Dermis blood vessel endothelial cell (primary cell): ENCODE data around the gene HSPA14. TPM values are rescaled to one million over a fixed set of nuclear protein-coding genes. Genes with fewer than 3 reads are reported as not detected.
"Not testable (repeated sequence)": the region's sequence is repeated elsewhere in the genome, so short reads cannot be mapped to it uniquely, and the experiment has no call there.

ENCODE experiments used
- DNase-seq: peaks from one replicate; pipeline ENCODE4 v3.0.0; 2010
- total RNA-seq: library from RNA; depleted of rRNA; stranded (reverse); fragments of >200 nt; gene quantifications from 2 replicates; pipeline ENCODE4 v1.2.3, GENCODE V29; 2014

Gene HSPA14
- total RNA-seq, 1 donor from 2014 or later, result 8.8 TPM

GRCh38 chr10:14837003-14837756 is 926 bp upstream of the HSPA14 start:
- no peak for DNase-seq

DNA sequence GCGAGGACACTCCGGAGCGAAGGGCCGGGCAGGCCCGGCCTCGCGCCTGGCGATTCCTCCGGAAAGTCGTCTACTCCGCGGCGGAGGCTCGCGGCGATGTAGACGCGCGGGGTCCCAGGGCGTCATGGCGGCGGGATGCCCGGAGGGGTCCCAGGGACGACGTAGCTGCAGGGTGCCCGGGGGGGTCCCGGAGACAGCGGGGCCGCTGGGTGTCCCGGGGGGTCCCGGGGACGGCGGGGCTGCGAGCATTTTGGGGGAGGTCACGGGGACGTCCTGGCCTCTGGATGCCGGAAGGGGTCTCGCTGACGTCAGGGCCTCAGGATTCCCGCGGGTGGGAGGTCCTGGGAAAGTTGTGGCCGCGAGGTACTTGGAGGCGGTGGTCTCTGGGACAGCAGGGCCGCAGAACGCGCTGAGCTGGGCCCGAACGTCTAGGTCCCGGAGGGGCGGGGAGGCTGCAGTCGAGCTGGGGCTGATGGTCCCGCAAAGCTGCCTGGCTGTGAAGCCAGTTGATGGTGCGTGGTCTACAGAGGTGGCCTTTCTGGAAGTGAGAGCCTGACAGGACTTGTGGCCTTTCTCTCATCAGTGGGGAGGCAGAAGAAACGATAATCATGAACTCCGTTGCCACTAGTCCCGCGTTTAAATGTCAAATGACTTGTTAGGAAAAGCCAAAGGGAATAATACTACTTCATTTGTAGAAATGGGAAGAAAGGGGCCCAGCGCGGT is 637 bp downstream of the HSPA14 start:
- DNase-seq, result peak; percentile 41

- DNase-seq, result peak; percentile 18
Observed at GRCh38 chr10:14839305-14839695, 1.2 kb downstream of the HSPA14 start.

DNA sequence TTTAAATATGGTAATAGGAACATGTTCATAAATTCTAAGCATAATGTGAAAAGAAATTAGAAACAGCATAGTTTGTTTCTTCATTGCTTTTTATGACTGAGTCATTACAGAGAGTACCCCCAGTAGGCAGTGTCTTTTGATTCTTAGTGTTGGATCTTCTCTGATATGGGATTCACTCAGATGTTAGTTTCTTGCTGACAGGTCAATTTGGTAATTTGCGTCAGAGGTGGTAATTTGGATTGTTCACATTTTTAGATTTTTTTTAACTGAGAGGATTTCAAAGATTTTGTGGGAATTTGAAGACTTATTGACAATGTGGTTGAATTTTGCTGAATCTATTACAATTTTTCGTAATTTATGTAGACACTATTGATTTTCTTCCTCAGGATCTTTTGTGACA is 2.1 kb downstream of the HSPA14 start:
- no peak for DNase-seq

DNA sequence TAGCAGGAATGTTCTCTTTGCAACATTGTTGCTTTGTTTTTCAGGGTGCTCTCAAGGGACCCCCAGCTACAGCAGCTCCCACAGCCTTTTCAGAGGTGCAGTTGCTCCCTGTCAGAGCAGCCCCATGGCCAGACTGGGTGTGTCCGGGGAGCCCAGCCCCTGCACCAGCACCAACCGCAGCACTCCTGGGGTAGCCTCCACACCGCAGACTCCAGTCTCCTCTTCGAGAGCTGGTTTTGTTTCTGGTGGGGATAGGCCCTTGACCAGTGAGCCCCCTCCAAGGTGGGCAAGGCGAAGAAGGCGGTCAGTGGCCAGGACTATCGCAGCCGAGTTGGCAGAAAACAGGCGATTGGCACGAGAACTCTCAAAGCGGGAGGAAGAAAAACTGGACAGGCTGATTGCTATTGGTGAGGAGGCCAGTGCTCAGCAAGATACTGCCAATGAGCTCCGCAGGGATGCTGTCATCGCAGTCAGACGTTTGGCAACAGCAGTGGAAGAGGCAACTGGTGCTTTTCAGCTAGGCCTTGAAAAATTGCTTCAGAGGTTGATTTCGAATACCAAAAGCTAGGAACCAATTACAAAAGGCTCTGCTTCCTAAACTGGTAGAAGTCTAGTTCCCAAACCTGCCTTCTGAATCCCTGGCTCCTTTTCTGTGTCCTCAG is 5.4 kb downstream of the HSPA14 start:
- no peak for DNase-seq

DNA sequence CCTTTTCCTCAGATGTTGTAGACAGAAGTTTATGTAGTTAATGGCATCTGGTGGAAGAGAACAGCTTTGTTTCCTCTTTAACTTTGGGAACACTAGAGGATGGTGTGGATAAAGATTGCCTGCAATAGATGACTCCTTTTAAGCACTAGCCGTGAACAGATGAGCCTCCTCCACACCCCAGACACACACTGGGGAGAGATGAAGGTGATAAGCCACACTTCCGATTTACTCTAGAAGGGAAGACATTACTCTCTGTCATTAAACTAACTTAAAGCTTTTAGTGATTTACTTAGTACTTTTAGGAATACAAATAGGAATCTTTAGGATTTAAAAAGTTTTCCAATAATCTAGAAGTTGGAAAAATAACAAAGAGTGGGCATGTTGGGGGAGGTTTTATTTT is 6.8 kb downstream of the HSPA14 start:
- DNase-seq, result no peak

DNA sequence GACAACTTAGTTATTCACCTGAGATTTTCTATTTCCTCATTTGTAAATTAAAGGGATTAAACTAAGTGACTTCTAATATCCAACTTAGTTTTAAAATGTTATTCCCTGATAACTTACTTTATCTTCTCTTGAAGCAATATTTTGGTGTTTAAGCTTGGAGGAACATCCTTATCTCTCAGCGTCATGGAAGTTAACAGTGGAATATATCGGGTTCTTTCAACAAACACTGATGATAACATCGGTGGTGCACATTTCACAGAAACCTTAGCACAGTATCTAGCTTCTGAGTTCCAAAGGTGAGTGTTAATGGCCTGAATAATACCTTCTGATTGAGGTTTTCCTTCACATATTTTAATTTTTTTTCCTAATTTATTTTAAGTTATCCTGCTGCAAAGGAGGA is 14.1 kb downstream of the HSPA14 start:
- no peak for DNase-seq

DNA sequence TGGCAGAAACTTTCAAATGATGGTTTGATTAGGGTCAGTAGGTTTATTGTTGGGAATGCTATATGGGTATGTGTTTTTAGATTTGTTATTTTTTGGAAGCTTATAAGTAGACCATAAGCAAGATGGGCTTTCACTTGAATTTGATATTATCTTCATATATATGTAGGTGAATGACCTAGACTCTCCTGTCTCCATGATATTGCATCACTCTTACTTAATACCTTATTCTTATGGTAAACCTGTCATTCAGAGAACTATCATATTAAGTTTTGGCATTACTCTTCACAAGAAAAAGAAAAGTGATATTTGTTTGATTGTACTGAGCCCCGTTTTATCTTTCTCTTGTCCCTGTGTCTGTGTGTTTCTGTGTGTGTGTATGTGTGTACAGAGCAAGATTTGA is 17.3 kb downstream of the HSPA14 start:
- no peak for DNase-seq

- no peak for DNase-seq
Observed at GRCh38 chr10:14858338-14858960, 20.3 kb downstream of the HSPA14 start.

GRCh38 chr10:14859043-14859442 is 20.9 kb downstream of the HSPA14 start:
- no peak for DNase-seq

GRCh38 chr10:14859775-14860174 is 21.7 kb downstream of the HSPA14 start:
- DNase-seq, result no peak

- DNase-seq, result no peak
Observed at GRCh38 chr10:14860791-14861190, 22.7 kb downstream of the HSPA14 start.

DNA sequence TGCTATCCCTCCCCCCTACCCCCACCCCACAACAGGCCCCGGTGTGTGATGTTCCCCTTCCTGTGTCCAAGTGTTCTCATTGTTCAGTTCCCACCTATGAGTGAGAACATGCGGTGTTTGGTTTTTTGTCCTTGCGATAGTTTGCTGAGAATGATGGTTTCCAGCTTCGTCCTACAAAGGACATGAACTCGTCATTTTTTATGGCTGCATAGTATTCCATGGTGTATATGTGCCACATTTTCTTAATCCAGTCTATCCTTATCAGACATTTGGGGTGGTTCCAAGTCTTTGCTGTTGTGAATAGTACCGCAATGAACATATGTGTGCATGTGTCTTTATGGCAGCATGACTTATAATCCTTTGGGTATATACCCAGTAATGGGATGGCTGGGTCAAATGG is 26.4 kb downstream of the HSPA14 start:
- not testable (repeated sequence) for DNase-seq

DNA sequence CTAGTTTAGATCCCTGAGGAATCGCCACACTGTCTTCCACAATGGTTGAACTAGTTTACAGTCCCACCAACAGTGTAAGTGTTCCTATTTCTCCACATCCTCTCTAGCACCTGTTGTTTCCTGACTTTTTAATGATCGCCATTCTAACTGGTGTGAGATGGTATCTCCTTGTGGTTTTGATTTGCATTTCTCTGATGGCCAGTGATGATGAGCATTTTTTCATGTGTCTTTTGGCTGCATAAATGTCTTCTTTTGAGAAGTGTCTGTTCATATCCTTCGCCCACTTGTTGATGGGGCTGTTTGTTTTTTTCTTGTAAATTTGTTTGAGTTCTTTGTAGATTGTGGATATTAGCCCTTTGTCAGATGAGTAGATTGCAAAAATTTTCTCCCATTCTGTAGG is 26.8 kb downstream of the HSPA14 start:
- not testable (repeated sequence) for DNase-seq

DNA sequence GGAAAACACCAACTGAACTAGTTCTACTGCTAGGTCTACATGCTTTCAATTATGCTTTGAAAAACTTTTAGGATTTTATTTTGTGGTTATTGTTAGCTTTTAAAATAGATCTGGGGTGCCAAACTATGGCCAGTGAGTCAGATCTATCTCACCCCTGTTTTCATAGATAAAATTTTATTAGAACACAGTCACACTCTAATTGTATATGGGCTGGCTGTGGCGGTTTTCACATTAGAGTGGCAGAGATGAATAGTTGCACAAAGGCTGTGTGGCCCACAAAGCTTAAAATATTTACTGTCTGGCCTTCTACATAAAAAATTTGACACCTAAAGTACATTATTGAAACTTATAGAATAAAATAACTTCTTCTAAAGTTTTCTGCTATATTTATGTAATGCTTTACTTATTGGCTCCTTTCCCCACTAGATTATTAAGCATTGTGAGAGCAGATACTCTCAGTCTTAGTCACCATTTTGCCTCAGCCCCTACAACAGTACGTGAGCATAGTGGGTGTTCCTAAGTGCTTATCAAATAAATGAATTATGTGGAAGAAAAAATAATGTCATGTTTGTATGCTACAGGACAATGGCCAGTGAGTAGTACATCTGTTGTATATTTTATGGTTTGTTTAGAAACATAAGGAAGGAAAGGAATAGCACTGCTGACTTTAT is 35.1 kb downstream of the HSPA14 start:
- DNase-seq, result peak; percentile 28

- DNase-seq, result no peak
Observed at GRCh38 chr10:14875941-14876340, 37.8 kb downstream of the HSPA14 start.

- no peak for DNase-seq
Observed at GRCh38 chr10:14876764-14877163, 38.7 kb downstream of the HSPA14 start.

- DNase-seq, result peak; percentile 98
Observed at GRCh38 chr10:14878266-14879123, 40.4 kb downstream of the HSPA14 start, which contains the start of gene SUV39H2. TSS of gene SUV39H2 (plus strand) at chr10:14878866. CDS start at chr10:14878889, 23 bp downstream.

DNA sequence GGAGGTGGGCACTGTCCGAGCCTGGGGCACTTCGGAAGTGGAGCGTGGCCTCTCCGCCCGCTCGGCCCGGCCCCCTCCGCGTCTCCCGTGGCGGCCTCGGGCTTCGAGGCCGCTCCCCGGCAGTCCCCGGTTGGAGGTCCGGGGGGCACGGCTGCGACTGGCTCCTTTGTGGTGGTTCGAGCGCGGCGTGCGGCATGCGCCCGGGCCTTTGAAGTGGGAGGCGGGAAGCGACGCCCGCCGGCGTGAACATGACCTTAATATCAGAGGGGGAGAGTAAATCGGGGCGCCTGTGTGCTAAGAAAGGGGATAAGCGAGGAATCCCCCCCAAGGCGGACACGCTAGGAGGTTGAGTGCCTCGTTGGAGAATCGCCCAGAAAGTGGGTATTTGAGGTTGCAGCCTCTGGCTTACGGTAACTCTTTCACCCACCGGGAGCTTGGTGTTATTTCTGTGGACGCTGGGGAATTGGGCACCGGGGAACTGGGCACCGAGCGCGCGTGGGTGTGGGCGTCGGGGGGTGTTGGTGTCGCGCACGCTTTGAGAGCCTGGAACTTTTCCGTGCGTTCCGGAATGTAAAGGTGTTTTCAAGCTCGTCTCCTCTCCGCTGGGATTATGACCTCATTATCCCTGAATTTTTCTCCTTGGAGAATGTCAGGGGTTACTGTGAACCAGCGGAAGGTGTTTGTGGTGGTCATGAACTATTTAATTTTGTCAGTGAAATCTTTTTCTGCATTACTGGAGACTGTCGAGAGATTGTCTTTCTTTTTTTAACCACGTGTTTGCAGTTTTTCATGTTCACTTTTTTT is 41.2 kb downstream of the HSPA14 start:
- peak; percentile 32 for DNase-seq

DNA sequence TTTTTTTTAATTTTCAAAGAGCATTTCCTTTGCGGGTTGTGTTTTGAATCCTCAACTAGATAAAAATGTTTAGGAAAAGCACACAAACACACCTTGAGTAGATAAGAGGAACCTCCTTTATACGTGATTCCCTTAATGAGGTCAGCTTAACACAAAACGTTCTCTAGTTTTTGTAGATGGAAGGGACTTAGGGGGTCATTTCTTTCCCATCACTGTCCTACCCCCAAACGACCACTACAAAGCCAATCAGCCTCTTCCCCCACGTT is 41.8 kb downstream of the HSPA14 start:
- peak; percentile 7 for DNase-seq

DNA sequence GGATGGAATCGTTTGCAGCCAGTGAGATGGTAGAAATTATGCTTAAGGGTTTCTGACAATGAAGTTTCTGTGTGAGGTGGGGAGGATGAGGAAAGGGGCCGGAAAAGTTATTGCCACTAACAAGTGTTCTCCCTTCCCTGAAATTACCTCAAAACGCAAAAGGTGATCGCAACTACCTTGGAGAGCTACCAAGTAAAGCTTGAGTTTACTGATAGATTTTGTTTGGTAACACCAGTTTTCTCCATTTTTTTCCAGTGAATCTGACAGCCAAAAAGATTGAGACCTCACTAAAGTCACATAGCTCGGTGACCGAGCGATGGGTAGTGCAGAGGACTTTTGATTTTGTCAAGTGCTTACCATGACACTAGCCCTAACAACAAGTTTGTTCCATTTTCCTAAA is 42.1 kb downstream of the HSPA14 start:
- peak; percentile 16 for DNase-seq
